SHP77 (cell line): Measurements from ENCODE around the gene DIP2C.

Experiments used
- DNase-seq, 2 experiments: peaks; one replicate each; lab custom pipeline; 2025; lab: John Stamatoyannopoulos, UW

Gene DIP2C

DNA sequence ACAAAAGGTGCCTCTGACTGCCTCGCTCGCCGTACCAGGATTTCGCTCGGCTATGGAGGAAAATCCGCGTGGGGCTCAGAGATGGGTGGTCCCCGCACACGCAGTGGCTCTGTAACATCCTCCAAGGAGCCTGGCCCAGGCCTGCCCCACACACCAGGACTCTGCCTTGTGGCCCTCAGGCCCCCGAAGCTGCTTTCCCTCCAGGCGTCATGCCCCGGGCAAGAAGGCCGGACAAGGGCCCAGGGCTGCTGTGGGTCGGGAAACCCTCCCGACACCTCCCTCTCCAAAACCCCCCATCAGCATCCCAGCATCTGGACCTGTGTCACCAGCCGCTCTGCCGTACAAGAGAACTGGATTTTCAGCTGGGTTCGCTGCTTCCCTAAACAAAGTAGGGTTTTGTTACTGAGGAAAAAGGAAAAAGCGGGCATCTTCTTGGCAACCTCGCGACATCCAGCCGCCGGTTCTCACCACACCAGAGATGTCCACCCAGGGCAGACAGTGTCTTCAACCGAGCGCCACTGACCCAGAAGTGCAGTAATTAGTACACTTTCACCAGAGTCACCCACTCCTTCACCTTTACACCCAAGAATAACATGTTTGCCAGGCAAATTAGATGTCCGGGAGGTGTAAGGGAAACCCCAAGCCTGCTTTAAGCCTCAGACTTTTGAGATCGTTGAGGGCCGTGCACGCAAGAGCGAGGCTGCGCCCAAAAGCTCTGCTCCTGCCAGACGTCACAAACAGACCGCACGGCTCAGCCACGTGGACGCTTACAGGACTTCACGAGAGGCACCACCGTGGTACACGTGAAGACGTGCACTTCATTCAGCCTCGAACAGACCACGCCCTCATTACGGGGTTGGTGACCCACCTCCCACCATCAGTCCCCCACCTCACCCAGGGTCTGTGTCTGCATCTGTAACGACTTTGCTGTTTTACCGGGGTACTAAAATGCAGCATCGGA, 62.2 kb downstream of the DIP2C start:
- no peak for DNase-seq

GRCh38 chr10:625751-626711, 63.4 kb downstream of the DIP2C start:
- DNase-seq, result no peak

DNA sequence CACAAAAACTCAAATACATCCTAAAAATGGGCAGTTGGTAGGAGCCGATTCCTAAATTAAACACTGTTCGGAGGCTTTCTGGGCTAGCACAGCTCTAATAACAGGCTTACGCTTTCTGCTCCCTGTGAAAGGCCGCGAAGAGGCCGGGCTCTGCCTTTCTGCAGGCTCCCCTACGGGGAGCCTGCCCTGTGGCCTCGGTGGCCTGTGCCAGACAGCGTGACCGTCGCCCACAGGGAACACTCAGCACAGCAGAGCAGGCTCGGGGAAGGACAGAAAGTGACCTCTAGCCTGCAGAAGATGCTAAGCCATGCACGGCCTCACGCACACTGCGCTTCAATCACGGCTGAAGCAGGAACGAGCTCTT, 64.2 kb downstream of the DIP2C start:
- no peak for DNase-seq

DNA sequence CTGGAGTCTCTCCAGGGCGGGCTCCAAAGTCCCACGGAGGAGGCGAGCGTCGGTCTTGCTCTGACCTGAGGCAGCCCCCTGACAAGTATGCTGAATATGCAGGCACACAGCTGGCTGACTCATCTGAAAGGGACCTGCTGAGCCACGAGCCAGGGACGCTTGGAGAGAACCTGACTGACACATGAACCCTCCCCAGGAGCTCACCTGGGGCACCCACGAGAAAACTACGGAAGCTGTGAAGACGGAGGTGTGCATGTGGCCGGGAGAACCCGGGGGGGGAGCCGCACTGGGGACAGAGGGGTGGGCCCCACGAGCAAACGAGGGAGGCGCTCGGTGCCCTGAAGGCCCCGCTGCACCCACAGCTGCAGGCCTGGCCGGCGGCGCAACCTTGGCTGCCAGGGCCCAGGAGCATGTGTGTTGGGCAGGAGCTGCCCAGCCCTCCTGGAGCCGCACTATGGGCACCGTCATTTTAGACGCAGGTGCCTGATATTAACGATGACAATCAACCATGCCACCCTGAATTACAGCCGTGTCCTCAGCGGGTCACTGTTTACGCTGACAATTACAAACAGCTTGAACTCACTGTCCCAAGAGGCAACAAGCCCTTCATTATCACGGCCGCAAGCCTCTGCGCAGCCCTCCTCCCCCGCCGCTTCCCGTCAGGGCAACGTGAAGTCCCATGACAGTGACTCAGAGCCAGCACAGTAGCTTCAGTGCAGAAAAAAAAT, 64.7 kb downstream of the DIP2C start:
- peak in 1 of 2 experiments; percentile 41 for DNase-seq

- DNase-seq, result no peak
Measured at GRCh38 chr10:624312-624604, 65.2 kb downstream of the DIP2C start.

DNA sequence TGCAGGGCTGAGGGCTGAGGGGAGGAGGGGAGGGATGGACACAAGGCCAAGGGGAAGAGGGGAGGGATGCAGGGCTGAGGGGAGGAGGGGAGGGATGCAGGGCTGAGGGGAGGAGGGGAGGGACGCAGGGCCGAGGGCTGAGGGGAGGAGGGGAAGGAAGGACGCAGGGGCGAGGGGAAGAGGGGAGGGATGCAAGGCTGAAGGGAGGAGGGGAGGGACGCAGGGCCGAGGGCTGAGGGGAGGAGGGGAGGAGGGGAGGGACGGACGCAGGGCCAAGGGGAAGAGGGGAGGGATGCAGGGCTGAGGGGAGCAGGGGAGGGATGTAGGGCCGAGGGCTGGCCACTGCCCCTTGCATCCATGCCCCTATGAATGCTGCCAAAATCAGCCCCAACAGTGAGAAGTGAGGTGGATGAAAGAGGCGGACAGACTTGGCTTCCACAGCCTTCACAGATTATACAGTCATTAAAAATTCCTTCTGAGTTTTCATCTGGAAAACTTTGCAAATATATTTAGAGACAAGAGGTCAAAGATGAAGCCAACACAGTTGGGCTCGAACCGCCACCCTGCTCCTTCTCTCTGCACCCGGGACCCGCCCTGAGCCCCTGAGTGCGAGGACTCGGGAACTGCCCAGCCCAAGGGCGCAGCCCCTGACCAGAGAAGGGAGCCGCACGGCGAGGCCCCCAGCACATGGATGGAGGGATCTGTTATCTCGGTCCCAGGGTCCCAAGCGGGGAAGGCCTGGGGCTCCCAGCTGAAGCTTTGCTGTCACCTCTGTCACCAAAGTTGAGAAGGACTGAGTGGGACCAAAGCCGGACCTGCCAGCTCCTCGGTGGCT, 65.8 kb downstream of the DIP2C start:
- DNase-seq, result no peak

- DNase-seq, result no peak
Measured at GRCh38 chr10:623014-623413, 66.5 kb downstream of the DIP2C start.

DNA sequence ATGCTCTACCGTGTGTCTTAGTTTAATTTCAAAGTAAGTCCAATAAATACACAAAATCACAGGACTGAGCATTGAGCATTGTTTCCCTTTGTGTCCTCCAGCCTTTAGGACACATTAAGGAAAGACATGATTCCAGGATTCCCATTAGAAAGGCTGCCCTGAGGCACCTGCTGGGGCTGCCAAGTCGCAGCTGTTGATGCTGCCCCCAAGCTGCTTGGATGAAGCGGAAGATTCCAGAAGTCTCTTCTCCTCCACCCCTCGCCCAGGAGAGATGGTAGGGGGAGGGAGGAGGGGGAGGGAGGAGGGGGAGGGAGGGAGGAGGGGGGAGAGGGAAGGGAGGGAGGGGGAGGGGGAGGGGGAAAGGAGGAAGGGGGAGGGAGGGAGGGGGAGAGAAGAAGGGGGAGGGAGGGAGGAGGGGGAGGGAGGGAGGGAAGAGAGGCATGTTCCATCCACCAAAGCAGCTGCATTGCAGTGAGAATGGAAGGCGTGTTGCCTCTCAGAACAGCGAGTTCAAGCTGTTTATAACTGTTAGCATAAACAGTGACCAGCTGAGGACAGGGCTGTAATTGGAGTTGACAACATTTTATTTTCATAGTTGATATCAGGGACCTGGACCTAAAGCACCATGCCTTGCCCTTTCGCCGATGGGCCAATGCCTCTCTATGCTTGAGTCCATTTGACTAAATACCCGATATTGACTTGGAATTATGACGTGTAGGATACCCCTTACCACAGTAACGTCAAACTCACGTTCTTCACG, 67.3 kb downstream of the DIP2C start:
- DNase-seq, result no peak

DNA sequence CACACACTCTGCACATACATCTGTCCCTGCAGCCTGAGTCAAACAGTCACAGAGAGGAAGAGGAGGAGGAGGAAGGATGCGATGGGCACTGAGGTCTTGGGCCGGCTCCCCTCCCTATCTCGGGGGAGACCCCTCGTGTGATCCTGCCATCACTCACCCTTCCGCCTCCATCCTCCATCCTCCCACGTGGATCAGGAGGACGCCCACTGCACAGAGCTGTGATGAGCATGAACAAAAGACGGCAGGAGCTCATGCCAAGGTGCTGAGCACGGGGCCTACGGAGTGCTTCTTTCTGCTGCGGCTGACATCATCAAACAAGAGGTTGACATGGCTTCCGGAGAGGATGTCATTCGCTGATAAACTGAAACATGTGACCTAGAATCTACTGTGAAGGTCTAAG, 68.0 kb downstream of the DIP2C start:
- peak in 1 of 2 experiments; percentile 11 for DNase-seq

GRCh38 chr10:620971-621370, 68.5 kb downstream of the DIP2C start:
- DNase-seq, result no peak

DNA sequence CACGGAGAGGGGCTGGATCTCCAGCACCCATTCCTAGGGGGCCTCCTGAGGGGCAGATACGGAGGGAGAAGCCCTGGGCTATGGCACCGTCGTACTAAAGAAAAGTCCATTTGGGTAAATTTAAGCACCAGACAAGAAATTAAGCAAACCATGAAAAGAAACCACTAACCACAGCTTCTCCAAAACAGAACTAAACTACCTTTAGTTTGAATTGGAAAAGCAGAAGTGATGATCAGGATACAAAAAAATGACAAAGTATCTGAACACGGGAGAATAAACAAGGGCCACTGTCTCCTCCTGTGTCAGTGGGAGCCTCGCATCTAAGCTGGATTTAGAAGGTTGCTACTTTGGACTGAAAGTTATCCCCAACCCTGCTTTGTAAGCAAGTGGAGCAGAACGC, 69.1 kb downstream of the DIP2C start:
- DNase-seq, result no peak

DNA sequence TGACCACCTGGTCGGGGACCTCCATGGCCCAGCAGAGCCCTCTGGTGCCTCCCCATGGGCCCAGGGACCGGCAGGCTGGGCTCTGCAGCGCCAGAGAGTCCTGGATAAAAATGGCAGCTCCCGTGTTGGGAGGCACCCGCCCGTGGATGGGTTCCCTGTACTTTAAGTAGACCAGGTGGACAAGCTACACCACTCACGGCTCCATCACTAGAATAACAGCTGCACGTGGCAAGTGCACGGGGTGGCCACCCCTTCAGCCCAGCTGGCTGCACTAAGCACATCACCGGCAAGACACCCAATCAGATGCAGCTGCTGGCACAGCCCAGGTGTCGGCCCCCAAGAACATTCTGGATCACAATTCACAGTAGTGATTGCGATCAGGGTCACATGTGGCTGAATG, 69.8 kb downstream of the DIP2C start:
- no peak for DNase-seq

DNA sequence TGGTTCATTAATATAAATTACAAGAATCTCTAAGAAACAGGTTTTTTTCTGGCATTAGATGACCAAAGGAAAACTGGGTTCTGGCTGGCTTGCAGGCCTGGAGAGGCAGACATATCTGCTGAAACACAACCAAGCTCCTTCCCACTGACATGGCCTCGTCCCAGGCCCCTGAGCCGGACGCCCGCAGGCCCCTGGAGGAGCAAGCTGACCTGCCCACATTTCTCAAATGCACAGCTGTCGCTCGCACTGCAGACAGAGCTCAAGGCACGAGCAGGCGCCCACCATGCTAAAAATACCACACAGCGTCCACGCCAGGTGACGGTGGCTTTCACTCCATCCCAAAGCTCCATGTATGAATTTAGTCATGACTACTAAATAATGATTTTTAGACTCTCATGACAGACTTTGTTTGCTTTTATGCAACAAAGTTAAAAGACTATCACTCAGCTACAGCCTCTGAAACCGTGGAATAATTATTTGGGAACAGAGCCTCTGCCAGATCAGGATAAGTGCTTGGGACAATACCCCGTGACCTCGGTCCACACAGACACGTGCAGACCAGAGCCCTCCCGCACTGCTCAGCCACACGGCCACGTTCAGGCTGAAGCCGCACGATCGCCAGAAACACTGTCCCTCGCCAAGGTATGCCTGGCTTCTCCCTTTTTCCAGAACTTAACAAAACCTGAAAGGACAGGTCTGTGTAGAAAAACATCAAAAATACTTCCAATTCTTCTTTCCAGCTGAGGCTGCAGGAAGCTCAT, 71.1 kb downstream of the DIP2C start:
- no peak for DNase-seq

DNA sequence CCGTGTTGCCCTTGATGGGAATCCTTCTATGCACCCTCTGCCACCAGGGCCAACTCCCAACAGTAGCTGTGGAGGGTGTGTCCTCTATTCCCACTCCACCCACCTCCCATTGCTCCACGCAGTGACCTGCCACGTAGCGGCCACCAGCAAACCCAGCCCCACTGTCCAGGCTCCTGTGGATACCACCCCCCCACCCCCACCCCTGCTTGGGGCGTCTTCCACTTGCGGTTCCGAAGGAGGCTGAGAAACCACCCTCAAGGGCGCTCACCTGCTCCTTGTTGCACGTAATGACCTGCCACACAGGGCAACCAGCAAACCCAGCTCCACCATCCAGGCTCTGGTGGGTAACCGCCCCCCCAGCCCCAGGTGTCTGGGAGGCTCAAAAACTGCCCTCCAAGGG, 72.0 kb downstream of the DIP2C start:
- no peak for DNase-seq

GRCh38 chr10:615583-616152, 73.8 kb downstream of the DIP2C start:
- DNase-seq, result no peak

DNA sequence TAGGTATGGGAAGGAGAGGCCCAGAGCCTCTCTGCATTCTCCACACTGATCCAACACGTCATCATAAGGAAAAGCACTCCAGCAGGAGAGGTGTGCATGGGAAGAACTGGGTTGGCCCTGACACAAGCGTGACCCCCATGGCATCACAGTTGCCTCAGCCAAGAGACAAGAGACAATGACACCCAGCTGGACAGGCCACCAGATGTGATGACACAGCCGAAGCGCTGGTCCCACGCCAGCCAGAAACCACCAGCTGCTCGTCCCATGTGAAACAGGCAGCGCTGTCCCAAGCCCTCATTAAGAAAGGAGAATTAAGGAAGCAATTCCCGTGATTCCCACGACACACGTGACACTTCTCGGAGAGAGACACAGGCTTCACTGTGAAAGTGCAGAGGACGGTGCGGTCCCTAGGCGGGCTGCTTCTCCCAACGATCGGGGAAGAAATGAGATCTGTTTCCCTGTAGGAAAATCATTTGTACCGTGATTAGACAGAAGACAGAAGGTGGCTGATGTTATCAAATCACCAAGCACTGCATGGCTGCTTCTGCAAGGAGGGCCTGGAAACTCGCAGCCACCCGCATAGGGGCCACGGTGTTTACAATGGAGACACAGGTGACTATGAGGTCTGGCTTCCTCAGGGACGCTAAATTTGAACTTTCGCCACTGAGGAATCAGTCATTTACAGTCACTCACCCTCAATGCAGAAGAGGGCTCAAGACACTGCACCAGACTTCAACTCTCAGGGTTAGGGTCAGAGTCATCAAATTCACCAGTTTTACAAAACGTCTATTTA, 74.5 kb downstream of the DIP2C start:
- DNase-seq, result no peak

DNA sequence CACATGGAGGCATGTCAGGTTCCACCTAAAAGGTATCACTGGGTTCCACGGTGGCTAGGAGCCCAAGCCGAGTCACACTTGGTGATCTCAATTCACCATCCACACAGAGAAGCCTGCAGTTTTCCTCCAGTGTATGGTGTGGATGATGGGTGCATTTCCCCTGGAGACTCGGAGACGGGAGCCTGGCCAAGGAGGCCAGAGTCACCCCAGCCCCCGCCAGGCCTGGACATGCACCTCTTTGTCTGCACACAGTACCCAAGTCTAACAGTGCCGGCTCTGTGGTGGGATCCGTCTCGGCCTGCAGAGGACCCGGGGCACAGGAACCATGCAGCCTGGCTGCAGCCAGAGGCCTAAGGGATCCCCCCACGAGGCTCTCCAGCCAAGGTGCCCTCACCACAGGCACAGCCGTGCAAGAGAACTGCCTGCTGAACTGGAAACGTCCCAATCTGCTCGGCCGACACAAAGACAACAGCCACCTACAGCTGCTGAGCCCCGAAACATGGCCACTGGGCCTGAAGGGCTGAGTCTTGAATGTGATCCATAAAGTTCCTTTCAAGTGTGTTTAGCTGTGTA, 75.2 kb downstream of the DIP2C start:
- DNase-seq, result no peak
